GM20431 (cell line): ENCODE results near the gene PNPLA1.

ENCODE experiments used
- in situ Hi-C: fragments of 300-500 bp; cut with MseI, MboI; formaldehyde crosslinking; loops from one replicate; pipeline ENCODE4 v1.15.0; 2020; ENCODE audit warnings: low sequenced_read_pairs; ENCODE audit not compliant: unreplicated experiment

The PNPLA1 gene

DNA sequence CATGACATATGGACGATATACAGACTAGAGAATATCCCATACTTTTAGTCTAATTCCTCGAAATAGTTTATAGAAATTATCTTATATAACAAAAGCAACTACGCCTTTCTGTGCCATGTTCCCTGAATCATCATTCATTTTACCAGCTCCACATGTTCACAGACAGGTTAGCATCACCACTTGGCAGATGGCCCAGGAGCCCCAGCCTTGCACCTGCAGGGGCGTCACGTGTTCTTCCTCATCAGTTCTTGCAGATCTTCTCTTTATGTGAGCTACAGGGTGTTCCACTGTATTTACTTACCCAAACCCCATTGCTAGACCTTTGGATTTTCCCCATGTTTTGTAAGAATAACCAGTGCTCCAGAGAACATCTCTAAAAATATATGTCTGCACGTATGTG is 79.4 kb downstream of the PNPLA1 start:
- in situ Hi-C loops, result no loop called here

DNA sequence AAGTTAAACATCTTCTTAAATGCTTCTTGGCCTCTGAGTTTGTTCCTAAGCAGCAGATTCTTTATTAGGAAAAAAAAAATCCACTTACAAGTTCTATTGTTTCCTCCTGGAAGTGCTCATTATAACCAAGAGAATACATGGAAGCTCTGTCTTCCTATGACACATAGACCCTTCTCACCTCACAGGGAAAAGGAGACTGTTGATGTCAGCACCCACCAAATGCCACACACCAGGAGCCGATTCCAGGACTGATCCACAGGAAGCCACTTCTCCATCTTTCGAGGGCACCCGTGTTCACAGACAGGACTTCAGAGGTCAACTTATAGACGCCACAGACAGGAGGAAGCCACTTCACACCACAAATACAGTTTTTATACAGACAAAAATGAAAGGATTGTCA is 80.2 kb downstream of the PNPLA1 start:
- in situ Hi-C loops, result no loop called here

DNA sequence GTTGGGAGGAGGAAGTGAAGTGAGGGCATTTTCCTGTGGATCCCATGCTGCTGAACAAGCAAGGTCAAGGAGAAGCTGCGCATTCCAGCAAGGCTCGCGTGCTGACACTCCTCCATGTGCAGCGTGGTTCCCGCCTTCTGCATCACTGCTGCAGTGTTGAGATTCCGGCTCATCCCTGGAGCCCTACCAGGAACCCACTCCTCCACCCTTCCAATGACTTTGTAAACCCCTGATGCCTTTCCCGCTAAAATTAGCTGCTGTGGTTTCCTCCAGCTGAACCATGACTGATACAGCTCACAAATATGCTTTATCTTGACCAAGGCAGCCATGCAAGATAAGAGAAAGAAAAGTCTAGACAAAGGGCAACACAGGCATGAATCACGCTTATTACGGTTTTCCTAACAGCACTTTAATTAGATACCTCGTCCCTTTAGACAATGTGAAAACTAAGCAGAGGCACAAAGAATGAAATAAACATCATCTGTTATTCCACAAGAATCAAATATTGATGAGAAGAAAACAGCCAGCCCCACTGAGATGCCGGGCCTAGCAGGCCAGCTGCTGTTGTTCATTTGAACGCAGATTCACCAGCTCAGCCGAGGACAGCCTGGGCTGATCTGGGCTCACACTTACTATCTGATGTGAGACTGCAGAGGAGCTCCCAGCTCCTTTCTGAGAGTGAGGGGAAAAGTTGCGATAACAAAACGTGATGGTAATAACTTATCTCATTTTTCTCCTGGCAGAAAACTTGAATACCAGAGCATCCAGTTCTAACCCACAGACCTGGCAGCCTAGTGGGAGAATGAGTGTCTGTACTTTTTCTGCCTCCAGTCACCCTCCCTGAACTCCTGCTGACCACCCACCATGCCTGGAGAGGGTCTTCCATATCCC is 81.1 kb downstream of the PNPLA1 start:
- in situ Hi-C loops, result no loop called here

DNA sequence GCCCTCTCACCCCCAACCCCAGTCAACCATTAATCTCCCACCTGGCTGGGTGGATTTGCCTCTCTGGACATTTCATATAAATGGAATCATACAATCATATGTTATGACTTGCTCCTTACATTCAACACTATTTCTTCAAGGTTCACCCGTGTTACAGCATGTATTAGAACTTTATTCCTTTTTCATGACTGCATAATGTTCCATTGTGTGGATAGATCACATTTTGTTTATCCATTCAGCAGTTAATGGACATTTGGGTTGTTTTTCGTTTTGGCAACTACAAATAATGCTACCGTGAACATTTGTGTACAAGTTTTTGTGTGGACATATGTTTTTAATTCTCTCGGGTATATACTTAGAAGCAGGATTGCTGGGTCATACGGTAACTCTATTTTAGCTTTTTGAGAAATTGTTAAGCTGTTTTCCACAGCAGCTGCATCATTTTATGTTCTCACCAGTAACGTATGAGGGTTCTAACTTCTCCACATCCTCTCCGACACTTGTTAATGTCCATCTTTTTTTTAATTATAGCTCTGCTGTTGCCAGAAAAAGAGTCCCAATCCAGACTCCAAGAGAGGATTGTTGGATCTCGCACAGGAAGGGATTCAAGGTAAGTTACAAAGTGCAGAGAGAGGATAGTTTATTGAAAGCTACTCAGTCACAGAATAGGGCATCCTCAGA is 82.8 kb downstream of the PNPLA1 start:
- in situ Hi-C loops, result no loop called here

DNA sequence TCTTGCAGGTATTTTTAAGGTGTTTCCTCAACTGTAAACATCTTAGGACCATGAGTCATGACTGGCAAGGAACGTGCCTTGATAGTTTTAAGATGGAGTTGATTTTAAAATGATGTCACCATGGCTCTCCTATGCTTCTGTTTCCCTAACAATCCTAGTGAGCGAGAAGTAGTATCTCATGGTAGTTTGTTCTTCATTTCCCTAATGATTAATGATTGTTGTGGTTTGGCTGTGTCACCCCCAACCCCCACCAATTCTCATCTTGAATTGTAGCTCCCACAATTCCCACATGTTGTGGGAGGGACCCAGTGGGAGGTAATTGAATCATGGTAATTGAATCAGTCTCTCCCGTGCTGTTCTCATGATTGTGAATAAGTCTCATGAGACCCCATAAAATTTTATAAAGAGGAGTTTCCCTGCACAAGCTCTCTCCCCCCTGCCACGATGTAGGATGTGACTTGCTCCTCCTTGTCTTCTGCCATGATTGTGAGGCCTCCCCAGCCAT is 83.6 kb downstream of the PNPLA1 start:
- in situ Hi-C loops, result no loop called here

DNA sequence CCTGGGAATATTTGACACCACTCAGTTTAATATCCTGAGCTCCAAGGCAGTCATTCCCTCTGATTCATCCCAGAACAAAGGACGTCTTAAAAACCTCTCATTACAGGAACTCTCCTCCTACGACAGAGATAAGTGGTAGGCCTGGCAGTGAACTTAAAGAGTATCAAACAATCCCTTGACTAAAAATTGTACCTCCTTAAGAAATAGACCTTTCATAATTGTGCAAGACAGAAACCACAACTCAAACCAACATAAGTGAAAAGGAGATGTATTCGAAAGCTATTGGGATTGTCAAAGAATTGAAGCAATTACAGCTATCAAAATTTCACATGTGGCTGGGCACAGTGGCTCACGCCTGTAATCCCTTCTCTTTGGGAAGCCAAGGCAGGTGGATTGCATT is 86.0 kb downstream of the PNPLA1 start:
- in situ Hi-C loops, result no loop called here

DNA sequence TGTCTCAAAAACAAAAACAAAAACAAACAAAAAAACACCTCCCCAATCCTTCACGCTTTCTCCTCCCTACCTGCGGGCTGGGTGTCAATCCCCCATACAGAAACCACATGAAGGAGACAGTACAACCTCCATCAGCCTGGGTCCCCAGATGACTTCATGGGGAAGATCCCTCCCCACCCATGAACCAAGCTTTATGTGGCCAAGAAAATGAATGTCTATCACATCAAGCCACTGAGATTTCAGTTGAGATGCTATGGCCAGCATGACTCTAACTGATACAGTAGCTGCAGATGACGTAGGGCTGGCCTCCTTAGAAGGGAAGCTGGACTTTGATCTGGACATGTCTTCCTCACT is 88.0 kb downstream of the PNPLA1 start:
- in situ Hi-C loops, result no loop called here
